ENCODE data around the gene NKD2. TPM values are rescaled to one million over a fixed set of nuclear protein-coding genes. Genes with fewer than 3 reads are reported as not detected.

Gene NKD2
- total RNA-seq (ENCODE audit: unreplicated experiment), result 41.7 TPM
- long read RNA-seq, partial matches to known transcripts, result 2 of 5 reads
- long read RNA-seq, other reads (novel, unspliced or antisense), result 2 of 5 reads

GRCh38 chr5:1008451-1009358 lies at the start of gene NKD2:
Gene NKD2, plus strand, starts transcription at chr5:1008802. Its CDS starts 256 bp downstream, at chr5:1009058.
- Mint-ChIP-seq H3K9me3 (ENCODE audit: unreplicated experiment) (peaks cover 10% of the 10 kb centered on the region), H3K4me3 (ENCODE audit: unreplicated experiment) (peak within 1 kb of the TSS; percentile 84), H3K27me3 (ENCODE audit: unreplicated experiment) (peaks cover 10% of the 10 kb centered on the region), H3K36me3 (ENCODE audit: unreplicated experiment) (peaks cover 7% of the 10 kb centered on the region), H3K27ac (ENCODE audit: unreplicated experiment) (peak within 1 kb of the TSS; percentile 72), H3K4me1 (ENCODE audit: low read depth, unreplicated experiment) (peaks cover 11% of the 10 kb centered on the region)
- DNase-seq, result peak; percentile 79
- TF ChIP-seq, protein P1, sequence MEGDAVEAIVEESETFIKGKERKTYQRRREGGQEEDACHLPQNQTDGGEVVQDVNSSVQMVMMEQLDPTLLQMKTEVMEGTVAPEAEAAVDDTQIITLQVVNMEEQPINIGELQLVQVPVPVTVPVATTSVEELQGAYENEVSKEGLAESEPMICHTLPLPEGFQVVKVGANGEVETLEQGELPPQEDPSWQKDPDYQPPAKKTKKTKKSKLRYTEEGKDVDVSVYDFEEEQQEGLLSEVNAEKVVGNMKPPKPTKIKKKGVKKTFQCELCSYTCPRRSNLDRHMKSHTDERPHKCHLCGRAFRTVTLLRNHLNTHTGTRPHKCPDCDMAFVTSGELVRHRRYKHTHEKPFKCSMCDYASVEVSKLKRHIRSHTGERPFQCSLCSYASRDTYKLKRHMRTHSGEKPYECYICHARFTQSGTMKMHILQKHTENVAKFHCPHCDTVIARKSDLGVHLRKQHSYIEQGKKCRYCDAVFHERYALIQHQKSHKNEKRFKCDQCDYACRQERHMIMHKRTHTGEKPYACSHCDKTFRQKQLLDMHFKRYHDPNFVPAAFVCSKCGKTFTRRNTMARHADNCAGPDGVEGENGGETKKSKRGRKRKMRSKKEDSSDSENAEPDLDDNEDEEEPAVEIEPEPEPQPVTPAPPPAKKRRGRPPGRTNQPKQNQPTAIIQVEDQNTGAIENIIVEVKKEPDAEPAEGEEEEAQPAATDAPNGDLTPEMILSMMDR (IDR thresholded peaks at IDR 0.05; ENCODE audit: partially characterized antibody, unreplicated experiment), result peak; percentile 80

DNA sequence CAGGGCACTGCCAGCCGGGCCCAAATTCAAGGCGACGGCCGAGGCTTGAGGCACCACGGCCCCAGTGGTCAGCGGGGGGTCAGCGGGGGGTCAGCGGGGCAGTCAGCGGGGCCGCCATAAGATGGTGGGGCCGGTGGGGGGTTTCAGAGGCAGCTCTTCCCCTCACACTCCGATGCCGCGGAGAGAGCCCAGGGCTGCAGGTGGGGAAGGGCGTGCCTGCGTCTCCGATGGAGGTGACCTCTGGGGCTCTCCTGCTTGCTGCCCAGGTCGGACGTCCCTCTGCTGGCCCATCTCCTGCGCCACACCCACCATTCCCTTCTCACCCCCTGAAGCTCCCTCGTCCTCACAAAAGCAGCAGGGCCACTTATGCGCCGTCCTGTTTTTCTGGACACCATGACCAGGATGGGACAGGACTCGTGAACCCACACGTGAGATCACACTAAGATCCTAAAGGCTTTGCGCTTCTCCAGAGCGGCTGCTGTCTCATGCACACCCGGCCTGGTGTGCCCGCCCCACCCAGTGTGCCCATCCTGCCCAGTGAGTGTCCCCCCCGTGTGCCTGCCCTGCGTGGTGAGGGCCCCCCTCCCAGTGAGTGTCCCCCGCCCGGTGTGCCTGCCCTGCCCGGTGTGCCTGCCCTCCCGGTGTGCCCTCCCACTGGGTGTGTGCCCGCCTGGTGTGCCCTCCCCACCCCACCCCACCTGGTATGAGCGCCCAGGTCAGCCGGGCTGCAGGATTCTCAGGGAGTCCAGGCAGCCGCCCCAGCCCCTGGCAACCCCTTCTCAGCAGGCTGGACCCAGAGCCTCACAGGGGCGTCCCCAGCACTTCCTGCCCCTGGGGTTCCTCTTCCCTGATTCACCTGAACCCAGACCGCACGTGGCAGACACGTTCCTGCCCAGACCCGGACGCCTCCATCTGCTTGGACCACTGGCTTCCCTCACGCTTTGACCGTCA lies 48.7 kb upstream of the NKD2 start:
- Mint-ChIP-seq H3K4me1 (ENCODE audit: low read depth, unreplicated experiment) (peaks cover 25% of the 10 kb centered on the region), H3K27ac (ENCODE audit: unreplicated experiment) (peak overlapping the region; percentile 48), H3K27me3 (ENCODE audit: unreplicated experiment) (peaks cover 9% of the 10 kb centered on the region), H3K36me3 (ENCODE audit: unreplicated experiment) (no peaks in the 10 kb centered on the region), H3K9me3 (ENCODE audit: unreplicated experiment) (peaks cover 4% of the 10 kb centered on the region), H3K4me3 (ENCODE audit: unreplicated experiment) (no peak overlapping the region)
- TF ChIP-seq, protein P1 (IDR thresholded peaks at IDR 0.05; ENCODE audit: partially characterized antibody, unreplicated experiment), result no peak
- DNase-seq, result no peak

DNA sequence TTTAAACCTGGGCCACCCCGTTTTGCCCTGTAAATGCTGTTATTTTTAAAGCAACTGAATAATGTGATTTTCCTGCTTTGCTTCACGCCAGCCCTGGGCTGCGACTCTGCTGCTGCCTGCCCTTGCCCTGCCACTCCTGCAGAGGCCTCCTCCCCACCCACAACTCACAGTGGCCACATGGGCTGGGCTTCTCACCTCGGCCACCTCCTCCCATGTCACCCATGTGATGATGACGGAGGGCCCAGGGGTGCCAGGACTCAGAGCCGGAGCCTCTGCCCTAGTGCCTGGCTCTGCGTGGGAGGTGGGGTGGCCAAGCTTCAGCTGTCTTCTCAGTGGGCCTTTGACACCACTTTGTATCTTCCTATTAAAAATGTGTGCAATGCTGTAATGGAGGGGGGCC lies 48.1 kb upstream of the NKD2 start:
- Mint-ChIP-seq H3K36me3 (ENCODE audit: unreplicated experiment) (no peaks in the 10 kb centered on the region), H3K27me3 (ENCODE audit: unreplicated experiment) (peaks cover 8% of the 10 kb centered on the region), H3K9me3 (ENCODE audit: unreplicated experiment) (peaks cover 4% of the 10 kb centered on the region), H3K4me3 (ENCODE audit: unreplicated experiment) (no peak overlapping the region), H3K4me1 (ENCODE audit: low read depth, unreplicated experiment) (peaks cover 25% of the 10 kb centered on the region), H3K27ac (ENCODE audit: unreplicated experiment) (peak overlapping the region; percentile 48)
- no peak for DNase-seq
- TF ChIP-seq, protein P1 (IDR thresholded peaks at IDR 0.05; ENCODE audit: partially characterized antibody, unreplicated experiment), result no peak

DNA sequence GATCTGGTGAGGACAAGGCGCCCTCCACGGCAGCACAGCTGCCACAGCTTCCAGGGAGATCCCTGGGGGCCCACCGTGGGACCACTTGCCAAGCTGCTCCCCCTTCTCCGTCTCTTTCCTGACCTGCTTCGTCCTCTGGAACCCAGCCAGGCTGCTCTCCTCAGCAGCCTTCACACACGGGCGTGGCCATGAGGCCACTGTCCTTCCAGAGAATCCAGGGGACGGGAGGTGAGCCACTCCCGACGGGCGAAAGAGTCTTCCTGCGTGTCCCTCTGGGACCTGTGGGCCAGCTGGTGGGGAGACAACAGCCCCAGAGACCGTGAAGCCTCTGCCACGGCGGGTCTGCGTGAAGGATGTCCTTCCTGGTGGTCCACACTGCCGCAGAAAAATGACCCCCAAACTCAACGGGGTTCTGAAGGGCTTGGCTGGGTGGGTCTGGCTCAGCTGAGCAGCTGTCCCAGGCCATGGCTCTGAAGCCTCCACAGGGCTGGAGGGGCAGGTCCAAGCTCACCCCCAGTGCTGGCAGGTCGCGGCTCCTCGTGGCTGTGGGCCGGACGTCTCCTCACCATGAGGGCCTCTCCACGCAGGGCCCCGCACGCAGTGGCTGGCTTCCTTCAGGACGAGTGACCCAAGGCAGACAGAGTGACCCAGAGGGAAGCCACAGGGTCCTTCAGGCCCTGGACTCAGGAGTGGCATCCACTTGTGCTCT lies 47.4 kb upstream of the NKD2 start:
- H3K27ac Mint-ChIP-seq (ENCODE audit: unreplicated experiment), result no peak overlapping the region
- peaks cover 7% of the 10 kb centered on the region for H3K27me3 Mint-ChIP-seq (ENCODE audit: unreplicated experiment)
- no peaks in the 10 kb centered on the region for H3K36me3 Mint-ChIP-seq (ENCODE audit: unreplicated experiment)
- no peak for DNase-seq
- H3K9me3 Mint-ChIP-seq (ENCODE audit: unreplicated experiment), result peaks cover 4% of the 10 kb centered on the region
- TF ChIP-seq, protein P1 (IDR thresholded peaks at IDR 0.05; ENCODE audit: partially characterized antibody, unreplicated experiment), result no peak
- peaks cover 22% of the 10 kb centered on the region for H3K4me1 Mint-ChIP-seq (ENCODE audit: low read depth, unreplicated experiment)
- H3K4me3 Mint-ChIP-seq (ENCODE audit: unreplicated experiment), result no peak overlapping the region
